HG03159 (cell line): ENCODE data around the gene SDK2.

Experiments
- ATAC-seq: cut with Tn5 transposase; IDR thresholded peaks from one replicate; pipeline ENCODE4 v1.9.1; 2021; ENCODE audit warnings: mild to moderate bottlenecking, moderate library complexity; ENCODE audit not compliant: unreplicated experiment

The SDK2 gene

DNA sequence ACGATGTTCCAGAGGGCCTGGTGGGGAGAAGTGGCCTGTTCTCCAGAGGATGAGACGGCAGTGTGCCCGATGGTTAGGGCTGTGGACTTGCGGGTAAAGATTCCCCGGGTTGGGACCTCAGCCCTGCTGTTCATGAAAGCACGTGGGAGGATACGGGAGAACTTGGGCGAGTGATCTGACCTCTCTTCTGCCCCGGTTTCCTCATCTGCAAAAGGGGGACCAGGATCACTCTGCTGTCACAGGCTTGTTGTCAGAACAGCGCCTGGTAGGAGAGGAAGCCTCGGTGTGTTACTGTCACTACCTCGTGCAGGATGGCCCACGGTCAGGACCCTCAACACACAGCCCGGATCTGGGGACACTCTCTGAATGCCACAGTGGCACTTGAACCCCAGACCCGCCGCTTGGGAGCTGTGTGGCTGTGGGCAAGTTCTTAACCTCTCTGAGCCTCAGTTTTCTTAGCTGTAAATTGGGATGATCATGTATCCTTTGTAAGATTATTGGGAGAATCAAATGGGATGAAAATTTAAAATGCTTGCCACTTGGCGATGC, 246.9 kb downstream of the SDK2 start:
- ATAC-seq, result no peak

- no peak for ATAC-seq
These were observed 247.6 kb downstream of the SDK2 start for GRCh38 chr17:73396431-73397277.

DNA sequence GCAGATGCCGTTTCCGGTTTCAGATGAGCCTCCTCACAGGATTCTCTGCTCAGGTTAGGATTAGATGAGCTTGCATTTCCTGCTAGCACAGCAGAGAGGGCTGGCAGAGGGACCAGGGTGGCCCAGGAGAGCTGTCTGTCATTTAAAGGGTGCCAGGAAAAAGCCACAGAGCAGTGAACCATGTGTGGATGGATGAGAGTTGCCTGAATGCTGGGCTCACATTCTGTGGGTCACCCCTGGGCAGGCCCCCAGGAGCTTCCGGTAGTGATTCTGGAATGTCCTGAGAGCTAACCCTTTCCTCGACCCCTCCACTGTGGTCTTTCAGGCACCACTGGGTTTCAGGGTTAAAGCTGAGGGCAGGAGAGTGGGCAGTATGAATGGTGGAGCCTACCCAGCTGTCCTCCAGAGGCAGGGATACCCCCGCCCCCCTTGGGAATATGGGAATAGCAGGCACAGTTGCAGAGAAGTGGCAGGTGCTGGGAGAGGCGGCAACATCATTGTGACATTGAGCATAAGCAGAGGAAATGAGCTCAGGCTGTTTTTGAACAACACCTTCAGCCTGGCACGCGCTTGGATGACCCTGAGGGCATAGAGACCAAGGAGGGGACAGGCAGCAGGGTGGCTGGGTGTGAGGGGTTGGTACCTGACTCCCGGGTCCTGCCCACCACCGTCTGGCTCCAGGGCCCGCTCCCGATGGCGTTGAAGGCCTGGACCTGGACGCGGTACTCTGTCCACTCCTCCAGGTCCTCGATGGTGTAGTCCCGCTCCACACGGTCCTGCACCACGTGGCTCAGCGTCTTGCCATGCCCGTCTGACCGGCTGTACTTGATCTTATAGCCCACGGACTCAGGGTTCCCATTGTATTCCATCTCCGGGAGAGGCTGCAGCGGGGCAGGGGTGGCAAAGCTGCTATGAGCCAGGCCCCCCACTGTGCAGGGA, 249.5 kb downstream of the SDK2 start:
- no peak for ATAC-seq

DNA sequence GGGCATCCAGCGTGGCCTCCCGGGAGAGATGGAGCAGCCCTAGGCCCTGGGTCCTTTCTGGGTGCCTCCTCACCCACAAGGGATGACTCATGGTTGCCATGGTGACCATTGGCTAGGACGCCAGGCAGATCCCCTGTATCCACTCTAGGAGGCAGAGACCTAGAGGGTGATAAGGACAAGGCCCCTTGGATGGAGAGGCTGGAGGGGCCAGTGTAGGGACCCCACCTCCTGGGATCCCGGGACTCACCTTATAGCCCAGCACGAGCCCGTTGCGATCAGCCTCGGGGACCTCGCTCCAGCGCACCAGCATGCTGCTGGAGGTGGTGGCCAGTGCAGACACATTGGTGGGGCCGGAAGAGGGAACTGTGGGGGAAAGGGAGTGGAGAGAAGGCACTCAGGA, 250.3 kb downstream of the SDK2 start:
- ATAC-seq, result no peak

DNA sequence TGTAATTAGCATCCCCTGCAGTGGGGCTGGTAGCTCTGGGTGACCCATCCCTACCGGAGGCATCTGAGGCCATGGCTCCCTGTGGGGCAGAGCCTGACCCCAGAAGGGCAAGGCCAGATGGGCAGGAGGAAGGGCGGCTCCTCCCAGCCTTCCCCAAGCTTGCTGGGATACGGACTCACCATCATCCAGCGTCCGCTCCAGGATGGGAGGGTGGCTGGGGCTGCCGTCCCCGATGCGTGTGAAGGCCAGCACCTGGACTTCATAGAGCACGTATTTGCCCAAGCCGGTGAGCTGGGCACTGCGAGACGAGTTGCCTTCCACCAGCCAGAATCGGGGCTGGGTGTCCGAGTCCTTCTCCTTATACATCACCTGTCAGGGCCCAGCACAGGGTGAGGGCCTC, 250.9 kb downstream of the SDK2 start:
- ATAC-seq, result no peak

GRCh38 chr17:73391331-73392265, 252.6 kb downstream of the SDK2 start:
- no peak for ATAC-seq

DNA sequence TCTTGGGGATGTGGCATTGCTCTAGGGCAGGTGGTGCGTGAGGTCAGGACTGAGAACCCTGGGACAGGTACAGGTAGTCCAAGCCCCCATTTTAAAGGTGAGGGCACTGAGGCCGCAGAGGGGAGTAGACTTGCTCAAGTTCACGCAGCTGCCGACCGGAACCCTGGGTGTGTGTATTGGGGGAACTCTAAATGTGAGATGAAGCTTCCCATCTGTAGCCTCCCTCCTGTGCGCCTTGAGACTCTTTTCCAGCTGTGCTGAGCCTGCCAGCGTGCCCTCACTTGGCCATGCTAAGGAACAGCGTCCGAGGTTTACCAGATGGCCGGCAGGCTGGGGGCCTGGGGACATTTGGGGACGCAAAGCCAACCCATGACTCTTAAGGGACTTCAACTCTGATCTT, 253.4 kb downstream of the SDK2 start:
- ATAC-seq, result no peak

GRCh38 chr17:73390221-73390620, 254.0 kb downstream of the SDK2 start:
- no peak for ATAC-seq

DNA sequence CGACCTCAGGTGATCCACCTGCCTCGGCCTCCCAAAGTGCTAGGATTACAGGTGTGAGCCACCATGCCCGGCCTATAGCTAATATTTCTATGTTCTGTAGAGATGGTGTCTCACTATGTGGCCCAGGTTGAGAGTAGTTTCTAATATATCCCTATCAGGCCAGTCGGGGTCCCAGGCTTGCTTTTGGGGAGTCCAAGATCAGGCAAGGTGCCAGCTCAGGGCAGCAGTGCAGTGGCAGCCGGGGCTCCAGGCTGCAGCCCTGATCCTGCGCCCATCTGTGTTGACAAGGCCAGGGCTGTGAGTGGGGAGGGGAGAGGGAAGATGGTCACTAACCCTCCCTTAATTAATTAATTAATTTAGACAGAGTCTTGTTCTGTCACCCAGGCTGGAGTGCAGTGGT, 254.8 kb downstream of the SDK2 start:
- ATAC-seq, result no peak

GRCh38 chr17:73388578-73388905, 255.7 kb downstream of the SDK2 start:
- no peak for ATAC-seq

- ATAC-seq, result no peak
These were observed 256.3 kb downstream of the SDK2 start for GRCh38 chr17:73387746-73388577.

GRCh38 chr17:73386561-73386960, 257.7 kb downstream of the SDK2 start:
- ATAC-seq, result no peak

DNA sequence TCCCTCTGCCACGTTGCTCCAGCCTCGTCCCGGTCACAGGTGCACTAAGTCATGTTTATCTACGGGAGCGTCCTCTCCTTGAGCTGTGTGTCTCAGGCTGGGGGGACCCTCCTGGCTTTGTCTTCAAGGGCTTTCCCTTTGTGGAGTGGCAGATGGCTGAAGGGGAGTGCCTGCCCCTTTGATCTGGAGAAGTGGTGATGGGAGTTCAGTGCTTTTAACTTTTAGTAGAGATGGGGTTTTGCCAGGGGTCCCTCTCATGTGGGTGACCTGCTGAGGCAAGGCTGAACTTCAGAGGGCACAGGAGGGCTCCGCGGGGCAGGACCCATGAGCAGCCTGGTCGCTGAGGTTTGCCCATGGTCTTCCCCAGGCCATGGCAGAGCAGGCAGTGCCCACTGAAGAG, 259.3 kb downstream of the SDK2 start:
- no peak for ATAC-seq

DNA sequence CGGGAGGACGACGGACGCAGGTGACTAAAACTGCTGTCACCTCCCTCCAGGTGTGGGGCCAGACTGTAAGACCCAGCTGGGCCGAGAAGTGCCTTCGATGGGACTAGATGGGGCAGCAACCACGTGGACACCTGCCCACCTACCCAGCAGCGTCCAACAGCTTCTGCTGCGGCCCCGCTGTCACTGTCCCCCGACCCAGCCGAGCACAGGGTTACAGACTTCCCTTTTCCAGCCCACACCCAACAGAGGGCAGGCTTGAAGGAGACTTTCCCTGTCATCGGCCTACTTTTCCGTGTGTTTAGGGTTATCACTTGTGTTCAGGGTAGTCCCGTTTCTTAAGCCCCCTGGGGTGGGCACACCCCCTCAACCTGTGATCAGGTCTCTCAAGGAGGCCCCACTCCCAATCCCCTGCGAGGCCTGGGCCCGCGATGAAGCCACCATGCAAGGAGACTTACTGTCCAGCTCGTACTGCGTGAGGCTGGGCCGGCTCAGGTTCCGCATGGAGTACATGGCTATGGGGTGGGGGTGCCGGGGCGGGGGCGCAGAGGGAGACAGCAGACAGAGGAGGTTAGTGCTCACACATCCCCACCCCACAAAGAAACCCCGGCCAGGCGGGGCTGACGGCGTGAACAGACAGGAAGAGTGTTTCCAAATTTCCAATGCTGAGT, 263.7 kb downstream of the SDK2 start:
- ATAC-seq, result no peak

- ATAC-seq, result no peak
These were observed 264.4 kb downstream of the SDK2 start for GRCh38 chr17:73379826-73380225.

- no peak for ATAC-seq
These were observed 265.2 kb downstream of the SDK2 start for GRCh38 chr17:73378974-73379470.

GRCh38 chr17:73376636-73377035, 267.6 kb downstream of the SDK2 start:
- ATAC-seq, result no peak

DNA sequence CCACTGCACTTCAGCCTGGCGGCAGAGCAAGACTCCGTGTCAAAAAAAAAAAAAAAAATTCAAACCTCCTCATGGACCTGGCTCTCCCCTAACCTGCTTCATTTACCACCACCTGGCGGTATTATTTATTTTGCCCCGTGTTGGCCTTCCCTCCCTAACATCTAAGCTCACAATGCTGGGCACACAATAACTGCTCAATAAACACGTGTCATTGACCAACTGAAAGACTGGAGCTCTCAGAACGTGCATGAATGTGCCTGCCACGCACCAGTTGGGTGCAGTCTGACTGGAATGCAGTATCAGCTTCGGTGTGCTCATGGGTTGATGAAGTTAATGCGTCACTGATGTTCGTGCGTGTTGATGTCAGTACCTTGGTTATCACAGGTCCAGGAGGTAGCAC, 268.1 kb downstream of the SDK2 start:
- no peak for ATAC-seq

DNA sequence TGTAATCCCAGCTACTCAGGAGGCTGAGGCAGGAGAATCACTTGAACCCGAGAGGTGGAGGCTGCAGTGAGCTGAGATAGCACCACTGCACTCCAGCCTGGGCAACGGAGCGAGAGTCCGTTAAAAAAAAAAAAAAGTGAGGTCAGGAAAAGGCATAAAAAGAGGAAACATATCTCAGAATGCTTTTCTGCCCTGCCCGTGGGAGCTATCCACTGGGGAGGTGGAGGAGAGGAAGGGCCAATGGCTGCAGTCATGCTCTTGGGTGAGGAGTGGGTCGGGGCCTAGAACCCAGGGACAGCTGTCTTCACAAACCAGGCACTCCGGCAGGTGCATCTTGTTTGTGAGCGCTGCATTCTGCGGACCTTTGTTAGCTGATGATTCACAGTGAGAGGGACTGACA, 272.4 kb downstream of the SDK2 start:
- no peak for ATAC-seq
